Activated T-helper 17 cell treated with anti-CD3 and anti-CD28 coated beads, Interleukin-2, amount 50 U/mL, for 72 hours (primary cell): Measurements from ENCODE around the gene NDRG4. TPM values are rescaled to one million over a fixed set of nuclear protein-coding genes. Genes with fewer than 3 reads are reported as not detected.

Experiments used
- ATAC-seq: fragments of 150-1000 bp; cut with Tn5 transposase; replicated peaks from 2 replicates; pipeline ENCODE4 v1.10.0; 2021; ENCODE audit warnings: mild to moderate bottlenecking, moderate library complexity
- H3K27ac Mint-ChIP-seq: one replicate; pipeline ENCODE4 v1.8.0; 2022; ENCODE audit warnings: mixed read lengths
- H3K27me3 Mint-ChIP-seq: one replicate; pipeline ENCODE4 v1.8.0; 2022; ENCODE audit warnings: mixed read lengths
- H3K36me3 Mint-ChIP-seq: one replicate; pipeline ENCODE4 v1.8.0; 2022; ENCODE audit warnings: low read depth, mild to moderate bottlenecking, mixed read lengths
- H3K4me1 Mint-ChIP-seq: one replicate; pipeline ENCODE4 v1.8.0; 2022; ENCODE audit warnings: mixed read lengths
- H3K4me3 Mint-ChIP-seq: one replicate; pipeline ENCODE4 v1.8.0; 2022; ENCODE audit warnings: mild to moderate bottlenecking, mixed read lengths
- H3K9me3 Mint-ChIP-seq: one replicate; pipeline ENCODE4 v1.8.0; 2022; ENCODE audit warnings: mixed read lengths
- total RNA-seq, 2 donors: library from RNA; stranded (reverse); gene quantifications; one replicate each; pipeline ENCODE4 v1.2.3, GENCODE V29; 2022

NDRG4 gene
- total RNA-seq, 2 donors from 2014 or later = 0.95 to 7.2 TPM

DNA sequence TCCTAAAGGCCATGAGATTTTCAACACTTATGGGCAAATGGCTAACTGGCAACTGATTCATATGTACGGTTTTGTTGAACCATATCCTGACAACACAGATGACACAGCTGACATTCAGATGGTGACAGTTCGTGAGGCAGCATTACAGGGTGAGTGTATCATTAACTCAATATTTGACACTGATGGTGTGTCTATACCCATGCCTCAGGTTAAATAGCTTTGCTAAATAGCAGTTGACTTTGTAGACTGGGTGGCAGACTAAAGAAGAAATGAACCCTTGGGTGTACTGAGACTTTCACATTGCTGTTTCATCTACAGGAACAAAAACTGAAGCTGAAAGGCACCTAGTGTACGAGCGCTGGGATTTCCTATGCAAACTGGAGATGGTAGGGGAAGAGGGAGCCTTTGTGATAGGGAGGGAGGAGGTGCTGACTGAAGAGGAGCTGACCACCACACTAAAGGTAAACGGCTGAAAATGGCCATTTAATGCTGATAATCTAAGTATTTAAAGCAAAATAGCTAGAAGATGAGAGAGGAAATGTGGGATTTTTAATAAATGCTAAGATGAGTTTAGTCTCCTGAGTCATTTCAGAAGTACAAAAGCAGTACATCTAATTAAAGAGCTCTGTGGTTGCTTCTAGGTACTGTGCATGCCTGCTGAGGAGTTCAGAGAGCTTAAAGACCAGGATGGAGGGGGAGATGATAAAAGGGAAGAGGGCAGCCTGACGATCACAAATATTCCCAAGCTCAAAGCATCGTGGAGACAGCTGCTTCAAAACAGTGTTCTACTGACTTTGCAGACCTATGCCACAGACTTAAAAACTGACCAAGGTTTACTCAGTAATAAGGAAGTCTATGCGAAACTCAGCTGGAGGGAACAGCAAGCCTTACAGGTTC, 18.4 kb downstream of the NDRG4 start:
- Mint-ChIP-seq H3K4me1 (peaks cover 27% of the 10 kb centered on the region), H3K4me3 (peak overlapping the region; percentile 5), H3K36me3 (peaks cover 76% of the 10 kb centered on the region), H3K27me3 (no peaks in the 10 kb centered on the region), H3K9me3 (no peaks in the 10 kb centered on the region), H3K27ac (peak overlapping the region; percentile 44)
- peak; percentile 25 for ATAC-seq

- H3K27ac Mint-ChIP-seq = peak overlapping the region; percentile 44
- no peaks in the 10 kb centered on the region for H3K9me3 Mint-ChIP-seq
- H3K4me1 Mint-ChIP-seq = peaks cover 24% of the 10 kb centered on the region
- peaks cover 82% of the 10 kb centered on the region for H3K36me3 Mint-ChIP-seq
- no peak for ATAC-seq
- H3K27me3 Mint-ChIP-seq = no peaks in the 10 kb centered on the region
- peak overlapping the region; percentile 5 for H3K4me3 Mint-ChIP-seq
These were observed 19.0 kb downstream of the NDRG4 start for GRCh38 chr16:58518980-58519368.

DNA sequence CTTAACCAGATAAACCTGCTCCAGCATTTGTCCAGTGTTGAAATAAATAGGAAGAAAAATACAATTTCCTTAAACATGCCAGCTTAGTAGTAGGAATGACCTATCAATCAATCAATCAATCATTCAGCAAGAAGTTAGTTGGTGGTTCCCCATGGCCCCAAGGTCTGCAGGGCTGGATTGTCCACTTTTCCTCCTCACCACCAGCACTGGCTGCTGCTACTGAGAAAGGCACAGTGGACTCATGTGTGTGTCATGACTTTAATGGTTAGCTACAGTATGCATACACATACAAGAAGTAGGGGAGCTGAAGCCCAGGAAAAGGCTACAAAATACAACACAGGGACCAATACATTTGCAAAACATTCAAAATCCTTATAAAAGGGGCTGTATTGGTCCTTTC, 19.8 kb downstream of the NDRG4 start:
- peaks cover 21% of the 10 kb centered on the region for H3K4me1 Mint-ChIP-seq
- no peak overlapping the region for H3K27ac Mint-ChIP-seq
- no peak for ATAC-seq
- peaks cover 88% of the 10 kb centered on the region for H3K36me3 Mint-ChIP-seq
- no peak overlapping the region for H3K4me3 Mint-ChIP-seq
- H3K9me3 Mint-ChIP-seq = no peaks in the 10 kb centered on the region
- H3K27me3 Mint-ChIP-seq = no peaks in the 10 kb centered on the region

GRCh38 chr16:58530179-58530578, 30.2 kb downstream of the NDRG4 start:
- Mint-ChIP-seq H3K27ac (peak overlapping the region; percentile 25), H3K4me1 (no peaks in the 10 kb centered on the region), H3K4me3 (no peak overlapping the region), H3K9me3 (no peaks in the 10 kb centered on the region), H3K27me3 (no peaks in the 10 kb centered on the region), H3K36me3 (peaks cover 100% of the 10 kb centered on the region)
- no peak for ATAC-seq

DNA sequence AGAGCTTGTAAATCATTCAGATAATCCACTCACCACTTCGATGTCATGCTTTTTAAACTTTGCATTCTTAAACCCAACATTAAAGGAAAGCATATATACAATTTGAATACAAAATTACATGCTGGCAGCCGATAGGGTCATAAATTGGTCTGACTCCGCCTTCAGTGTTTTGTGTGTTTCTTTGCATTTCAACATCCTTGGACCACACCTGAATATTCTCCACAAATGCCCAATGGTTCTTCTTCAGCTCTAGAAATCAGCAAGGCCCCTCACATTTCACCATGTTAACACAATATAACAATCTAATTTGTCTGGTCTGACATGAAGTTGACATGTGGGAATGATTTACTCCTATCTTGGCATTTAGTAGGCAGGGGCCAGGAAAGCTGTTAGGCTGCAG, 32.5 kb downstream of the NDRG4 start:
- Mint-ChIP-seq H3K4me1 (no peaks in the 10 kb centered on the region), H3K9me3 (no peaks in the 10 kb centered on the region), H3K27ac (no peak overlapping the region), H3K4me3 (no peak overlapping the region), H3K36me3 (peaks cover 100% of the 10 kb centered on the region), H3K27me3 (no peaks in the 10 kb centered on the region)
- ATAC-seq = no peak

- no peaks in the 10 kb centered on the region for H3K9me3 Mint-ChIP-seq
- no peaks in the 10 kb centered on the region for H3K4me1 Mint-ChIP-seq
- H3K36me3 Mint-ChIP-seq = peaks cover 100% of the 10 kb centered on the region
- ATAC-seq = no peak
- H3K27ac Mint-ChIP-seq = no peak overlapping the region
- H3K27me3 Mint-ChIP-seq = no peaks in the 10 kb centered on the region
- H3K4me3 Mint-ChIP-seq = no peak overlapping the region
These were observed 34.0 kb downstream of the NDRG4 start for GRCh38 chr16:58533751-58534470.

- Mint-ChIP-seq H3K4me1 (no peaks in the 10 kb centered on the region), H3K27me3 (no peaks in the 10 kb centered on the region), H3K36me3 (peaks cover 100% of the 10 kb centered on the region), H3K4me3 (no peak overlapping the region), H3K9me3 (no peaks in the 10 kb centered on the region), H3K27ac (peak overlapping the region; percentile 23)
- no peak for ATAC-seq
These were observed 35.2 kb downstream of the NDRG4 start for GRCh38 chr16:58535100-58535499.

GRCh38 chr16:58536278-58536677, 36.3 kb downstream of the NDRG4 start:
- Mint-ChIP-seq H3K4me3 (no peak overlapping the region), H3K27ac (no peak overlapping the region), H3K36me3 (peaks cover 100% of the 10 kb centered on the region), H3K9me3 (no peaks in the 10 kb centered on the region), H3K27me3 (no peaks in the 10 kb centered on the region), H3K4me1 (no peaks in the 10 kb centered on the region)
- ATAC-seq = no peak

DNA sequence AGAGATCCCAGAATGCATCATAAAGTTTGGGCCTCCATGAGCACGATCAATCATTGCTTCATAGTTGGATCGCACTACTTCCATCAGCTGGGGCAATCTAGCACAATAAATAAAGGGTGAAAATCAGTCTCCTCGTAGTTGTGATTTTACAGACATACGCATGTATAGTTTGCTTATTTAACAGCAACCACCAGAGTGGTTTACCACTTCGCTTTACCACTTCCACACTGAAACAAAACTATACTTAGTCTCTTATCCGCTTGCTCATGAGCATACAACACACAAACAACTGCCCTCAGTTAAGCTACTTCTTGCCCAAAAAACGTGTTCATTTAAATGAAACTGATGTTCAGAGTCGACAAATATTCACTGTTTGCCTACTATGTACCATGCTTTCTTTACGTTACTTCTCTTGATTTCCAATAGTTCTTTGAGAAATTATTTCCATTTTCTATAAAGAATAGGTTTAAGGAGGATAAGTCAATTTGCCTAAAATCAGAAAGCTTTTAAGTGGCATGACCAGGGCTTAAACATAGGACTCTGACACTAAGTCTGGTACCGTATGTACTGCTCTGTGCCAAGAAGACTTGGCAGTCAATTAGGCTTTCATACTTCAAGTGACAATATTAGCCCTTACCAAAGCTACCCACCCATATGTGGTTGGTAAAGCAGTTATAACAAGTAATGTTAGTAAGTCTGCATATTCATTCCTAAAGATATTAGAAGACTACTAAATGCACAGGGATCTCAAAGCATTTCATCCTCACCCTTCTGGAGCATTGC, 37.4 kb downstream of the NDRG4 start:
- peak; percentile 35 for ATAC-seq
- Mint-ChIP-seq H3K4me1 (no peaks in the 10 kb centered on the region), H3K4me3 (no peak overlapping the region), H3K36me3 (peaks cover 100% of the 10 kb centered on the region), H3K27me3 (no peaks in the 10 kb centered on the region), H3K9me3 (no peaks in the 10 kb centered on the region), H3K27ac (peak overlapping the region; percentile 9)

DNA sequence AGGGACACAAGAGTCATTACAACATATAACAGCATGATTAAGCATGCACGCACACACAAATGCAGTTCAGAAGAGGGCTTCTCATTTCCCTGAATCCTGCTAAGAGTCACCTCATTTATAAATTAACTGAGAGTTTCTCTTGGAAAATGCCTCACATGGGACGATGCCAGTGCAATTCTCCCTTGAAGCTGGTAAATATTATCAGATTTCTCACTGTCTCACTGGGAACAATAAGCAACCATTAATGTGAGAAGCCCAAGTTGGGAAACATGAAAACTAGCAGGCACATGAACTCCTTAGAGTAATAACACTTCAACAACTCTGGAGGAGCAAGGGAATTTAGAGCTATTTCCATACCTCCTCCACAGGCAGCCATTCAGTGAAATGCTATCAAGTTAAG, 41.8 kb downstream of the NDRG4 start:
- Mint-ChIP-seq H3K27ac (no peak overlapping the region), H3K9me3 (no peaks in the 10 kb centered on the region), H3K36me3 (peaks cover 100% of the 10 kb centered on the region), H3K4me3 (no peak overlapping the region), H3K4me1 (no peaks in the 10 kb centered on the region), H3K27me3 (no peaks in the 10 kb centered on the region)
- ATAC-seq = no peak

DNA sequence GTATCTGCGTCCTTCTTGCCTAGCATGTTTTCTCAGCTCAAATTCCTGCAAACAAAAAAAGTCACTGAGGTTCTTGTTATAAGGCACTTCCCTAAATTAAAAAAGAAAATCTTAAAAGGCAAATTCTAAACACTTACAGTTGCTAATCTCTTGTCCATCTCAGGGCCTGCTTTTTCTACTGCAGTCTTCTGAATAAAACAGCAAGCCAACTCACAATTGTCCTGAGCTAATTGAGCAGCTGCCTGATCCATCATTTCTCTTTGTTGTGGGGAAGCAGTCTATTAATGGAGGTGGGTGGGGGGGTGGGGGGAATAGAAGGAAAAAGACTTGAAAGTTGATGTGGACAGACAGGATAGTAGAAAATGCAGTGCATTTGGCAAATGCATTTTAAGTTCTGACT, 42.3 kb downstream of the NDRG4 start:
- H3K27ac Mint-ChIP-seq = no peak overlapping the region
- no peaks in the 10 kb centered on the region for H3K4me1 Mint-ChIP-seq
- no peak for ATAC-seq
- H3K9me3 Mint-ChIP-seq = no peaks in the 10 kb centered on the region
- no peak overlapping the region for H3K4me3 Mint-ChIP-seq
- peaks cover 100% of the 10 kb centered on the region for H3K36me3 Mint-ChIP-seq
- no peaks in the 10 kb centered on the region for H3K27me3 Mint-ChIP-seq

DNA sequence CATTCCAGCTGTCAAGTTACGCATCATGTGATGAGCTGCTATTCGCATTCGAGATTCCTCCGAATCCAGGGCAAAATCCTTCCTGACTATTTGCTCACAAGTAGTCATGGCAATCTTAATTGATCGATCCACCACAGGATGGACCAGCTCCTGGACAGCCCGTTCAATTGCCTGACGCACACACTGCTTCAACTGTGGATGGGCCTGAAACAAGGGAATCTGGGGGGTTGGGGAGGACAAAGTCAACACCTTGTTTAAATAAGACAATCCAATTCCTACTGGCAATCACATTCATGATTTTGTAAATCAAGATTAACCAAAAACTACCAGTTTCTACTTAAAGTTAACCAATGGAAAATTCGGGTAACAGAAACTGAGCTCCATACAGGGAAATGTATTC, 43.7 kb downstream of the NDRG4 start:
- Mint-ChIP-seq H3K4me1 (no peaks in the 10 kb centered on the region), H3K27ac (no peak overlapping the region), H3K9me3 (no peaks in the 10 kb centered on the region), H3K27me3 (no peaks in the 10 kb centered on the region), H3K4me3 (no peak overlapping the region), H3K36me3 (peaks cover 100% of the 10 kb centered on the region)
- no peak for ATAC-seq

DNA sequence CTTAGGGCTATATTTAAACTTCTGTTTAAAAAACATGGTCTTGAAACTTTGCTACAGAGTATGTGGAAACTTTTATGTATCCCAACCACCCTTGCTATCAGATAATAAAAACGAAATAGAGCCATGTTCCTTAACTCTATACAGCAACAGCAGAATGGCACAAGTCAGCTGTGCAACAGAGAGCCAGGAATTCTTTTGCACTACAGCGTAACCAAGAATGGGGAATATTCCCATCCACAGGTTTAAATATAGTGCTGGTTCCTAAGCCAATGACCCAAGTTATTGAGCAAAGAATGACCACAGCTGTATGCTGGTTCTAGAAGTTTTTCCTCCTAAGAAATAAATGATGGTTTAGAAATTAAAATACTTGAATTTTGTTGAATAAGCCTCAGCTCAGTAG, 48.4 kb downstream of the NDRG4 start:
- H3K27ac Mint-ChIP-seq = no peak overlapping the region
- H3K9me3 Mint-ChIP-seq = no peaks in the 10 kb centered on the region
- no peaks in the 10 kb centered on the region for H3K27me3 Mint-ChIP-seq
- H3K36me3 Mint-ChIP-seq = peaks cover 100% of the 10 kb centered on the region
- ATAC-seq = no peak
- H3K4me3 Mint-ChIP-seq = no peak overlapping the region
- H3K4me1 Mint-ChIP-seq = no peaks in the 10 kb centered on the region

DNA sequence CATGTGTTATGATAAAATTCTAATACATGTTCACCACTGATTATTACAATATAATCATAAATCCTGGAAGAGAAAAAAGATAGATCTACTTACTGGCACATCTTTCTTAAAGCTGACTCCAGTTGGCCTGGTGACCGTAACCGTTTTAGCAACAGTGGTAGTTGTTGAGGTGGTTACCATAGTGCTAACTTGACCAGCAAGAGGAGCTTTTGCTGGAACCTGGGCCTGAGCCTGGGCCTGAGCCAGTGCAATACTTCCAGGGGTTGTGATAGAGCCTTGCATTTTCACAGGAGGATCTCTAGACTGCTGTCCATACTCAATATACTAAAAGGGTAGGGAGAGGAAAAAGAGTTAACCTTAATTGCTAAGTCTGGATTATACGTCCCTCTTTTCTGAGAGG, 51.6 kb downstream of the NDRG4 start:
- no peak for ATAC-seq
- Mint-ChIP-seq H3K9me3 (no peaks in the 10 kb centered on the region), H3K4me3 (no peak overlapping the region), H3K4me1 (no peaks in the 10 kb centered on the region), H3K27ac (no peak overlapping the region), H3K27me3 (no peaks in the 10 kb centered on the region), H3K36me3 (peaks cover 100% of the 10 kb centered on the region)
